SH-SY5Y (cell line): Measurements from ENCODE around the gene SMAD5.

Source experiments
- GATA2 ChIP-seq: IDR thresholded peaks from 2 replicates; pipeline ENCODE4 v1.6.1; 2011; ENCODE audit warnings: mild to moderate bottlenecking, low read depth, low read length
- GATA3 ChIP-seq: IDR thresholded peaks from 2 replicates; pipeline ENCODE4 v1.6.1; 2011; ENCODE audit warnings: low read depth, mild to moderate bottlenecking, low read length, moderate library complexity

The SMAD5 gene

DNA sequence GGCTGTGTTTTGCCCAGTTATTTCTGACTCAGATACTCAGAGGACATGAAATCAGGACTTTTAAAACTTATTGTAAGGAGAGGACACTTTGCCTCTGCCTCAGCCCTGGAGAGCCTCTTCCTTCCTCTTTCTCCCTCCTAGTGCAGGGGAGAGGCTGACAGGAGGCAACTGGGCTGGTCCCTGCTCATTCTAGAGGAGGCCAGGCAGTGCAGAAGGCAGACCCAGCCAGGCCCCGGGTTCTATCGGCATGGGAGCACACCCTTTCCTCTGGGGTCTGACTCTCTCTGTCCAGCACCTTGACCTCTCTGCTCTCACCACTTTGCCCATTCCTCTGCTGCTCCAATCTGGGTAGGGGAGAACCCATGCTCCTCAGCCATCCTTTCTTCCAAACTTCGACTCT, 76.3 kb downstream of the SMAD5 start:
- no peak for TF ChIP-seq GATA2
- TF ChIP-seq GATA3 = no peak

DNA sequence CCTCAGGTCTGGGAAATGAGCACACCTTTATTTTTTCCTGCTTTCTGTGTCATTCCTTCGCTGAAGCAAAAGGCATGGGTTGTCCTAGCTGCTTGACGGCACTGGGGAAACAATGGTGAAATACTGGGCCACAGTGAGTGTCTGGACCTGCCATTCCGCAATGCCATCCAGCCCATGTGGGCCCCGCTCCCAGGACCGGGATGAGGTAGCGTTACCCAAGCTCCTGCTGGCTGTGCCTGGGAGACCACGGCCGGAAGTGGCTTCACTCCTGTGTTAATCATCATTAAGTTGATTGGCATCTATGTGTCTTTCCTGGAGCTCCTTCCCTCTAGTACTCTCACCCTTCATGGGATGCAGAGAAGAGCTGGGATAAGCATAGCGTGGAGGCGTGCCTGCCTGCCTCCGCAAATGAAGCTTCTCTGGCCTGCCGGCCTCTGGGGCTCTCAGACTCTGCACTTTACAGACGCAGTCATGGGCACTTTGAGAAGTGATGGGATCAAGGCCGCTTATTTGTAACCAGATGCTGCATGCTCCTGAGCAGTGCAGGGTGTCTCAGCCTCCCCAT, 76.8 kb downstream of the SMAD5 start:
- TF ChIP-seq GATA3 = no peak
- TF ChIP-seq GATA2 = no peak

GRCh38 chr5:136210259-136210658, 77.6 kb downstream of the SMAD5 start:
- TF ChIP-seq GATA3 (no peak), GATA2 (no peak)

GRCh38 chr5:136211282-136212040, 78.8 kb downstream of the SMAD5 start:
- no peak for TF ChIP-seq GATA2
- TF ChIP-seq GATA3 = no peak

GRCh38 chr5:136212252-136212721, 79.6 kb downstream of the SMAD5 start:
- TF ChIP-seq GATA3 (no peak), GATA2 (no peak)

- no peak for TF ChIP-seq GATA3
- no peak for TF ChIP-seq GATA2
These were observed 81.4 kb downstream of the SMAD5 start for GRCh38 chr5:136213919-136214493.

GRCh38 chr5:136215812-136216211, 83.2 kb downstream of the SMAD5 start:
- TF ChIP-seq GATA3 (no peak), GATA2 (no peak)

DNA sequence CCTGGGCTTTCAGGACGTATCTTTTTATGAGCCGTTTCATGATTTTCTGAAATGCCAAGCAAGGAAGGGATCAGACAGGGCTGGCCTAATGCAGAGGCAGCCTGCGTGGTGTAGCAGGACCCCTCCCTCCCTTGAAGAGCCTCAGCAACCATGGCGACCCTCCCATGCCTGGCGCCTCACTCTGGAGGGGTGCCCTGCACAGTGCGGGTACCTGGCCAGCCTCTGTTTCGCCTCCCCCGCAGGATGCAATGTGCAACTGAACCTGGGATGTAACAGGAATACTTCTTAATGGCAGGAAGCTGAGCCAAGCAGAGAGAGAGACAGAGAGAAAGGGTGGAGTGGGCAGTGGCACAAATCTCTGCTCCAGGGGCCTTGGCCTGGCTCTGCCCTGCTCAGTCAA, 83.6 kb downstream of the SMAD5 start:
- TF ChIP-seq GATA2 (no peak), GATA3 (no peak)

DNA sequence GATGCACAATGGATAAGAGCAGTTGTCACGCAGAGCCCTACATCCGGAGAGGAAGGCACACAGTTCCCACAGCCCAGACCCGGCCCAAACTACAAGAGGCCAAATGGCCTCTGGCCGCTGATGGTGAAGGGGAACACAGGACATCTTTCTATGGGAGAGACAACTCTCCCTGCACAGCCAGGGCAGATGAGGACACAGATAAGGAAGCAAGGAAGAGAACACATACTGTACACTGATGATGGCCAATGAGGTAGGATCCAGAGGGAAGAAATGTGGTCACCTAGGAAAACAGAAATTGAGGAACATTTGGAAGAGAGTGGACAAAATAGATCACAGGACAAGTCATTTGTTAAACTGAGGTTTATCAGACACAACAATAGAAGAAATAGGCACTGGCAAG, 88.7 kb downstream of the SMAD5 start:
- TF ChIP-seq GATA2 (no peak), GATA3 (no peak)

DNA sequence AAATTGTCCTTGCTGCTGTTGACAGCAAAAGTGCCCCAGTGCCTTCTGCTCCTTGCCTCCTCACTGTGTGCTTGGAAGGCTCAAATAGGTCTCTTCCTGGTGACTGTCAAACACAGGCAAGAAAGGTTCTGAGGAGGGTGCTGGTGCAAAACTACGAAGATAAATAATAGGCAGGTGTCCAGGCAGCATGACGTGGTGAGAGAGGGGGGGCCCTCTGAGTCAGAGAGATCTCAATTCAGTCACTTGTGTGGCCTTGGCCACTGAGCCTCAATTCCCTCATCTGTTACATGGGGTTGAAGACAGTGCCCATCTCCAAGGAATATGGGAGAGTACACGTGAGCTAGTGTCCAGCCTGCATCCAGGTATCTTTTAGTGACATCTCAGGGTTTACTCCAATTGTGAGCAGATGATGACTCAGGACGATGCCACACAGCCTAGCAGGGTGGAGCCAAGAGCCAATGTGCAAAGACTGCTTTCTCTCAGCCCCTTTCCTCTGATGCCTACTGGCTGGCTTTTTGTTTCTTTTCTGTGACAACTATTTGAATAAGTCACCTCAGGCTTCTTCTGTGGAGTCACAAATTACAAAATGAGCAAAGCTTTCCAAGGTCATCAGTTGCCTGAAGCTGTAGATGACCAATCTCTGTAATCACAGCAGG, 90.1 kb downstream of the SMAD5 start:
- TF ChIP-seq GATA2 (no peak), GATA3 (no peak)

DNA sequence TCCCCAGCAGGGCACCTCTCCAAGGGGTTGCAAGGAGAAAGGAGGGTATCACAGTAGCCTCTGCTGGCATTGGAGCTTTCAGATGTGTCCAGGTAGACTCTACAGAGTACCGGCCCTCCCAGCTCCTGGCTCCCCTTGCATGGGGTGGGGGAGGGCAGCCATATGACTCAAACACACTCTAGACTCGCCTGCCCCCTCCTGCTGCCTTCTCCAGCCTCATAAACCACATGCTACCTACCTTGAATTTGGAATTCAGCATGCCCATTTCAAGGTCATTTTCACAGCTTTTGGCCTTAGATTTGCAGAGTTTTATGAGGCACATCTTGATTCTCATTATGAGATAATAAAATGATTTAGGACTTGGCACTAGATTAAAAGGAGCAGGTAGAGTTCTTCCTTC, 93.2 kb downstream of the SMAD5 start:
- TF ChIP-seq GATA3 (no peak), GATA2 (no peak)

DNA sequence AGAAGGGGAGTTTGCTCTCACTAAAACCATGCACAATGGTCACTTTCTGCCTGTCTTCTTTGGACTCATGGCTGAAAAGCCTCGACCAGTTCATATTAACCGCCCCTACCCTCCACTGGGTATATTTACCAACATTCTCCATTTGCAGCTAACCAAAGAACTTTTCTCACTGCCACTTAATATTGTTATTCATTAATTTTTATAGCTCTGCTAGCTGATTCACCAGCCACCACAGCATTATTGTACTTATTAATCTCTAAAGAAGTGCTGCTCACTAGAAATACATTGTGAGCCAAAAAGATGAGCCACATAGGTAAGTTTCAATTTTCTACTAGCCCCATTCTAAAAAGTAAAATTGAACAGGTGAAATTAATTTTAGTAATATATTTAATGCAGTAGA, 93.8 kb downstream of the SMAD5 start:
- no peak for TF ChIP-seq GATA3
- TF ChIP-seq GATA2 = no peak

- no peak for TF ChIP-seq GATA3
- no peak for TF ChIP-seq GATA2
These were observed 95.6 kb downstream of the SMAD5 start for GRCh38 chr5:136228136-136228757.

DNA sequence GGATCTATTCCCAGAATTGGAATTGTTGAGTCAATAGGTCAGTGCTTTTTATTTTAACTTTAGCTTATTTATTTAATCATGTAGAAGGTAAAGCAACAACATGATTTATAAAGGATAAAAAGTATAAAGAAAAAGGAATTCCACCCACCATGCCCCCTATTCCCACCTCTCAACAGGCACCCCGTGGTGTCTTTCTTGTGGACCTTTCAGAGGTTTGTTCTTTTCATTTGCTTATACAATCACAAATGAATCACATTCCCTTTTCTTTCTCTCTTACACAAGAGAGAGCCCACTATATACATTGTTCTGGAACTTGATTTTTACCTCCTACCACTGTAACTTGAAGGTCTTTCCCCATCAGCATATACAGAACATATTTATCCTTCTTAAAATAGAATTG, 97.5 kb downstream of the SMAD5 start:
- no peak for TF ChIP-seq GATA3
- TF ChIP-seq GATA2 = no peak

GRCh38 chr5:136232316-136232715, 99.7 kb downstream of the SMAD5 start:
- TF ChIP-seq GATA3 = no peak
